AG09309 (cell line): ENCODE data around the gene GRIA3.

Experiments used
- DNase-seq: peaks from one replicate; pipeline ENCODE4 v3.0.0-alpha.2; 2010; ENCODE audit warnings: low read depth
- H3K4me3 ChIP-seq: 2 replicates; pipeline ENCODE4 v1.5.1; 2011; ENCODE audit warnings: mild to moderate bottlenecking, low read depth, low read length, moderate library complexity; ENCODE audit not compliant: control insufficient read depth
- TF ChIP-seq, protein P1 (sequence below): IDR thresholded peaks from 2 replicates; pipeline ENCODE4 v1.5.1; 2011; ENCODE audit warnings: mild to moderate bottlenecking, low read depth, low read length, inconsistent platforms; ENCODE audit not compliant: insufficient read depth, control insufficient read depth; ENCODE audit errors: missing control alignments

GRIA3 gene

DNA sequence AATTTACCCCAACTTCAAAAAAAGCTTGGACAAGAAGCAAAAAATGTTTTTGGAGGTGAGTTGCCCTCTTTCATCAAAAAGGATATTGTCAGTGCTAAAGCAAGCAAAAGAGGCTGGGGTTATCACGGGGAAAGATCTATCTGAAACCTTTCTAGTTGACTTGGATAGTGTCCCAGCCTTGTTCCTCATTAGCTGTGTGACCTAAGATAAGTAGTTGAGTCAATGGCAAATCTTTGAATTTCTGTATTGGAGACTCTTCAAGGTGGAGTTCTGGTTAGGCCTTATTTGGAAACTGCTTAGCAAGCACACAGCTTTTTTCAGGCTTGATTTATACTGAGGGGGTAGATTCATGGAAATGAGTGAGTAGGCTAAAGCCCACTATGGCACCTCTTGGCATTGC lies 271.6 kb downstream of the GRIA3 start:
- no peak for DNase-seq
- TF ChIP-seq, protein P1, sequence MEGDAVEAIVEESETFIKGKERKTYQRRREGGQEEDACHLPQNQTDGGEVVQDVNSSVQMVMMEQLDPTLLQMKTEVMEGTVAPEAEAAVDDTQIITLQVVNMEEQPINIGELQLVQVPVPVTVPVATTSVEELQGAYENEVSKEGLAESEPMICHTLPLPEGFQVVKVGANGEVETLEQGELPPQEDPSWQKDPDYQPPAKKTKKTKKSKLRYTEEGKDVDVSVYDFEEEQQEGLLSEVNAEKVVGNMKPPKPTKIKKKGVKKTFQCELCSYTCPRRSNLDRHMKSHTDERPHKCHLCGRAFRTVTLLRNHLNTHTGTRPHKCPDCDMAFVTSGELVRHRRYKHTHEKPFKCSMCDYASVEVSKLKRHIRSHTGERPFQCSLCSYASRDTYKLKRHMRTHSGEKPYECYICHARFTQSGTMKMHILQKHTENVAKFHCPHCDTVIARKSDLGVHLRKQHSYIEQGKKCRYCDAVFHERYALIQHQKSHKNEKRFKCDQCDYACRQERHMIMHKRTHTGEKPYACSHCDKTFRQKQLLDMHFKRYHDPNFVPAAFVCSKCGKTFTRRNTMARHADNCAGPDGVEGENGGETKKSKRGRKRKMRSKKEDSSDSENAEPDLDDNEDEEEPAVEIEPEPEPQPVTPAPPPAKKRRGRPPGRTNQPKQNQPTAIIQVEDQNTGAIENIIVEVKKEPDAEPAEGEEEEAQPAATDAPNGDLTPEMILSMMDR, result no peak
- no peak overlapping the region for H3K4me3 ChIP-seq

GRCh38 chrX:123464709-123465108 lies 280.6 kb downstream of the GRIA3 start:
- no peak for DNase-seq
- TF ChIP-seq, protein P1, result no peak
- no peak overlapping the region for H3K4me3 ChIP-seq

DNA sequence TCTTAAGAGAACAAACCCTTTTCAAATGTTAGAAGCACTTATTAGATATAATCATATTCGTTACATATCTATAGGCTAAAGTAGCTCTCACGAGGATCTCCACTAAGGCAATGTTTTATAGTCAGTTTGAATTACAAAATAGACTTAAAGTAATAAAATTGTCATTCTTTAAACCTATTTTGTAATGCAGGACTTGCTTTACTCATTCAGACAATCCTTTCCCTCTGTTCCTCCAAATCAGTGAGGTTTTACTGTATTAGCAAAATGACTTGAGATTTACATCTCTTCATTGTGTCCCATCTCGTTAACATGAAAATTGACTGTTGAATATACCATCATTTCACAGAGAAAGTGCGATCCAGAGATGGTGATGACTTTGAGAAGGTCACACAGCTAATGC lies 284.4 kb downstream of the GRIA3 start:
- TF ChIP-seq, protein P1, result no peak
- no peak overlapping the region for H3K4me3 ChIP-seq
- DNase-seq, result no peak

DNA sequence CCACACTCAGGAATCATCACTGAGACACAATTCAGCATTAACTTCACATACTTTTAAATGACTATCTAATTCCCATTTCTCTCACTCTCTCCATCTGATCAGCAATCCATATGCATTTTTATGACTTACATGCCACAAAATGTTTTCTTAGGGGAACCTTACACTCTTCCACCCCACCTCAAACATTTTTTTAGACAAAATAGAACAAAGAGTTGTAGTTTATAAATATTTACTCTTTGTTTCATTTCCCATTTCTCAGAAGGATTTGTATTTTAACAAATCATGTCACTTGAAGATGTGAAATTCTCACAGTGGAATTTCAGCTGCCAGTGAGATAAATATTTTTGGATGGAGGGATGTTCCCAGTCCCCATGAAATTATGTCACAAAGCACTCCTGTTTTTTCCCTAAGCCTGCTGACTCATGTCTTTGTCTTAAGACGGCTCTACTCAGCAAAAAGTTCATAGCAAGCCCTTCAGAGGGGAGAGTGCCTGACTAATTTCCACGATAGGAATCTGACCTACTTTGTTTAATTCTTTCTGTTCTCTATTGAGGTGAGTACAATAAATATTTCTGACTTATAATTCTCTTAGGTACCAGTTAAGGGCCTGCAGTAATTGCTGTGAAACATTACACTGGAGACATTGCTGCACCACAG lies 291.1 kb downstream of the GRIA3 start:
- DNase-seq, result no peak
- no peak overlapping the region for H3K4me3 ChIP-seq
- TF ChIP-seq, protein P1, result no peak

DNA sequence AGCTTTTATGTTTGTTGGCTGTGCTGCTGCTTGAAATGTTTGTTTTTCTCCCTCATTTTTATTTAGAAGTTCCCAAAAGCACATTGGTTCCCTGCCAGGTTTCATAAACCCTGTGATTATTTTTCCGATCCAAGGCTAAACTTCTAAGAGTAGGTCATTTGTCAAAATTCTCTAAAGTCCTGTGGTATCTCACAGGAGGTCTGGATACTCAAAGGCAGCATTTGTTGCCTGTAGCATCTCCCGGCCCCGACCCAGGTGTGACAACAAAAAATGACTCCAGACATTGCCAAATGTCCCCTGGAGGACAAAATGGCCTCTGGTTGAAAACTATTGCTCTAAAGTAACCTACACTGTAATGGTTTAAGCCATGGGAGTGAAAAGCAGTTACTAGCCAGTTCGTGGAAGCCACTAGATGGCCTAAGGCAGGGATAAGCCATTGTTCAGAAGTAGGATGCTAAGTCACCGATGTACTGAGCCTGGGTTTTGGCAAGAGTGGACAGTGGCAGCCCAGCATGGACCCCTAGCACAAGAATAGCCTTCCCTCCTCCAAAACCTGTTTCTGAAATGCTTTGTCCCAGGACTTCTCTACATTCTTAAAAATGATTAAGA lies 292.6 kb downstream of the GRIA3 start:
- H3K4me3 ChIP-seq, result no peak overlapping the region
- TF ChIP-seq, protein P1, result no peak
- DNase-seq, result no peak

DNA sequence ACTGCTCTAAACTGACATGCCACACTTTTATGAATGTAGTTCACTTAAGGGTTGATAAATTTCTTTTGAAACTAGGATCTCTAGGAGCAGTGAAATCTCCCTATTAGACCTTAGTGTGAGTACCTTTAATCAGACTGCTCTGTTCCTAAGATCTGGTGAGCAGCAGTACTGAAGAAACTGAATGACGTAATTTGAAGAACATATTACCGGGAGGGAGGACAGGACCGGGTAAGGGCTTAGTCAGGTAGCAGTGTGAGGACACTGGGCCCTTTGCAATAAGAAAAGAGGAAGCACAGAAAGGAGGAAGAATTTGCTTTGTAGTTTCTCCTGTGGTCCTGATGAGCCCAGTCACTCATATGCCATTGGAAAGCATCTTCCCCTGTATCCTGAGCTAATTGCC lies 293.6 kb downstream of the GRIA3 start:
- no peak for DNase-seq
- H3K4me3 ChIP-seq, result no peak overlapping the region
- TF ChIP-seq, protein P1, result no peak
